DMS53 treated with DMSO at 0.1 percent for 48 hours (cell line): ENCODE data around the gene PAPPA2.

Experiments used
- DNase-seq: peaks from one replicate; lab custom pipeline; 2025; ENCODE audit not compliant: unreplicated experiment; lab: John Stamatoyannopoulos, UW

Gene PAPPA2

DNA sequence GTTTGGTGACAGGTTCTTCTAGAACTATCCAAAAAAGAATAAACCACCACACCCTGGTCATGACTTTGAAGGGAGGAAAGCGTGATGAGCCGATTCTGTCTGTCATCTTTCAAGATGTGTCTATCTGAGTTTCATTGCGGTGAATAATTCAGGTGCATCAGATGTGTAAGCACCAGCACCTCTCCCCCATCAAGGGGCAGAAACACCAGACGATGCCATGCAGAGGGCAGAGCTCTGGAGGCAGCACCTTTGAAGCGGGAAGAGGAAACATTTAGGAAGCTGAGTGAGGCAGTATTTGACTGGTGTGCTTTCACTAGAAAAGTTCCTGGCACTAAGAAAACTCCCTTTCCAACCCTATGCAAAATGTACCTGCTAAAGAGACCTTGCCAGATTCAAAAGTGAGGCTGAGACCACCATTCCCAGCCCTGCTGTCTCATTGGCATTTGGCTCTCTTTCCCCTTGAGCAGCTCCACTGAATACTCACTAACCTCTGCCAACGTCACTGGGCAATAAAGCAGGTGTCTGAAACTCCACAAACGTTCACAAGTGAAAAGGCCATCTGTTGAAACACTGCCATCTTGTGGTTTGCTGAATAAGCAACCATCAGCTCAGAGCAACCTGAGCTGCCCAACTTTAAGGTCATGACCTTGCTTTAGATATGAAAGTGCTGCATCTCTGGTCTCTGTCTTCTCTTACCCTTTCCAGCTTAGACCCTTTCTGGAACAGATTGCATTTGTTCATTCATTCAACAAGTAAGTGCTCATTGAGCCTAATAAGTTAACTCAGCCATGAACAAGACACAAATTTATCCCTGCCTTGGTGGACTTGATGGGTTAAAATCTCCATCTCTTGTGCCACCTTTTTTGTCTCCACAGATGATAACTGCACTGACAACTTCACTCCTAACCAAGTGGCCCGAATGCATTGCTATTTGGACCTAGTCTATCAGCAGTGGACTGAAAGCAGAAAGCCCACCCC, 228.6 kb downstream of the PAPPA2 start:
- peak; percentile 69 for DNase-seq

DNA sequence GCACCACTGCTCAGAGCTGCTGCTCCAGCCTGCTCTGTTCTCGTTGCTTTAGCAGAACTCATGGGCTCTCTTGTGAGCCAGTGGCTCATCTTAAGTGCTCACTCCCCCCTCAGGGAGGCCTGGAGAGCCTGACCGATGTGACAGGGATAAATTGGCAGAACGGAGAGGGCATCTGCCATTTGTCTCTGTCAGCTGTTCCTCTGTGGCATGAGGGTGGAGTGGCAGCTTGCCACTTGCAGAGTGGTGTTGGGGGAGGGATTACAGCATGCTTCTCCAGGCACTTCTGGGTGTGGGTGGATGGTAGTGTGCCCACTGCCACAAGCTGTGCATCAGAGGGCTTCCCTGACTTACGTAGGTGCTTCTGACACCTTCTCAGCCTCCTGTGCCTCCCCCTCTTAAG, 229.5 kb downstream of the PAPPA2 start:
- DNase-seq, result no peak

GRCh38 chr1:176692988-176693696, 230.2 kb downstream of the PAPPA2 start:
- no peak for DNase-seq

- DNase-seq, result no peak
Measured at GRCh38 chr1:176693697-176694329, 230.8 kb downstream of the PAPPA2 start.

DNA sequence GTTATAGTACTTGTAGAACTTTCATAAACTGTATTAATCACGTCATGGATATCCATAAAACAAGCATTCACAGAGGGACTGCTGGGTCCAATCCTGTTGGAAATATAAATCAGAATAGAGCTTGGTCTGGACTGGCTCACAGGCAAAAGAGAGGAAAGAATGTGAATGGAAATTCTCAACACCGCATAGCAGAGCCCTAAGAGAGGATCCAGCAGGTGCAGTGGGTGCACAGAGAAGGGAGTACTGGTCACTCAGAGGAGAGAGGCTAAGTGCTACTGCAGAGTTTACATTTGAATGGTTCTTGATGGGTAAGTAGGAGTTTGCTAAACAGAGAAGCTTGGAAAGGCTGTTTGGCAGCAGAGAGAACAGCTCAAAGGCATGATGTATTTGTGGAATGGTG, 231.7 kb downstream of the PAPPA2 start:
- DNase-seq, result no peak

DNA sequence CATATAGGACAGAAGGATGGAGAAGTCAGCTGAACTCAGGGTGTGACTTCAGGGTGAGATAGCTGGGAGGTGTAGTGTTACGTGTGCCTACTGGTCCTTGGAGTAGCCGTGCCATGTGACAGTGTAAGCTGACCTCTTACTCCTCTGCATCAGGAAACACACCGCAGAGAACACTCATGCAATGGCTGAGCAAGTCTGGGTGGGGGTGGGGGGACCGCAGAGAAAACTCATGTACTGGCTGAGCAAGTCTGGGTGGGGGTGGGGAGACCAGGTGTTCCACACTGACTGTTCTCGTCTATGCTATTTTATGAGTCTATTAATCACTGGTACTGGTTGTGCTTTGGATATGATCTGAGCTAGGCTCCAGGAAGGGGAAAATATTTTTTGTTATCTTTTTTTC, 233.1 kb downstream of the PAPPA2 start:
- peak; percentile 92 for DNase-seq

- no peak for DNase-seq
Measured at GRCh38 chr1:176696689-176697088, 233.7 kb downstream of the PAPPA2 start.

DNA sequence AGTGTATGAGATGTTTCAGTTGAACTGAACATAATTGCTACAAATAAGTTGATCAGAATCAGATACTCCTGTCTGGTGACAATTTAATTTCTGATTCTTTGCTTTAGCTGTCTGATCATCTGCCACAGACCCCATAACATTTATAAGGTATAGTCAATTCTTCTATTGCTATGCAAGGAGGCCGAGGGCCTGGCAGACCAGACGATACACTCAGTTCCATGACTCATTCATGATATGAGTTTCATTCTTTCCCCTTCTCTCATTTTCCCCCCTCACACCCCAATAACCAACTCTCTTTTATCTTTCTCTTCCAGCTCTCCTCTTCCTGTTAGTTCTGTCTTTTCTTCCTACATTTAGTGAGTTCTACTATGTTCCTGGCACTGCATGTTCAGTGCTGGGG, 236.8 kb downstream of the PAPPA2 start:
- no peak for DNase-seq

- no peak for DNase-seq
Measured at GRCh38 chr1:176701151-176701866, 238.3 kb downstream of the PAPPA2 start.

GRCh38 chr1:176702901-176703300, 239.9 kb downstream of the PAPPA2 start:
- DNase-seq, result no peak

DNA sequence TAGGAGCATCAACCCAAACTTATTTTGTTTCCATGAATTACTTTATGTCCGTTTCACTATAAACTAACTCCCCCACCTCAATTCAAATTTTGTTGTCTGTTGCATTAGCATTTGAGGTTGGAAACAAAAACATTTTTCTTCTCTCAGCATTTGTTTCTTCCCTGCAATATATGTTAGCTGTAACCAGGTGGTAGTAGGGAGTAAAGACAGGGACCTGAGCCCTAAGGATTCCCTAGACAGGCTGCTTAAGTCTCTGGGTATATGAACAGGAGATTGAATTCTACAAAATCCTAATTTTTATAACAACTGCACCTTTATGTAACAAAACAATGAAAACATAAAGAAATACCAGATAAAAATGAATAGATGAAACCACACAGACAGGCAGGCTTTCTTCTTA, 242.6 kb downstream of the PAPPA2 start:
- DNase-seq, result no peak

DNA sequence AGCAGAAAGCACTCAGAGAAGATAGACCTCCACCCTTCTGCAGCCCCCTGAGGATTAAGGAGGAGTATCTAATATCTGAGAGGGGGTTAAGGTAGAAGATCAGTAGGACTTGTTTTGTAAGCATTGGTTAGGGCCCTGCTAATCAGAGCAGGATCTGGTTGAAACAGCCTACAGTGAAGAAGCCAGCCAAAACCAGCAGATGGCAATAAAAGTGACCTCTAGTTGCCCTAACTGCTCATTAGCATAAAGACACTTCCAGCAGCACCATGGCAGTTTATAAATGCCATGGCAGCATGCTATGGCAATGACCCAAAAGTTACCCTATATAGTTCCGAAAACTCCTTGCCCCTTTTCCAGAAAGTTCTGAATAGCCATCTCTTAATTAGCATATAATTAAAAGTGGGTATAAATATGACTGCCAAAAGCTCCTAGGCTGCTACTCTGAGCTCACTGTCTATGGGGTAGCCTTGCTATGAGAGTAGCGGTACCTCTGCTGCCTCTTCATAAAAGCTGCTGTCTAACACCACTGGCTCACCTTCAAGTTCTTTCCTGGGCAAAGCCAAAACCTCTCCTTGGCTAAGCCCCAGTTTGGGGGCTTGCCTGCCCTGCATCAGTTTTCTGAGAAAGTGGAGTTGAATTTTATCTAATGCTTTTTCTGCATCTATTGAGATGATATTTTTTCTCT, 254.2 kb downstream of the PAPPA2 start:
- DNase-seq, result no peak

DNA sequence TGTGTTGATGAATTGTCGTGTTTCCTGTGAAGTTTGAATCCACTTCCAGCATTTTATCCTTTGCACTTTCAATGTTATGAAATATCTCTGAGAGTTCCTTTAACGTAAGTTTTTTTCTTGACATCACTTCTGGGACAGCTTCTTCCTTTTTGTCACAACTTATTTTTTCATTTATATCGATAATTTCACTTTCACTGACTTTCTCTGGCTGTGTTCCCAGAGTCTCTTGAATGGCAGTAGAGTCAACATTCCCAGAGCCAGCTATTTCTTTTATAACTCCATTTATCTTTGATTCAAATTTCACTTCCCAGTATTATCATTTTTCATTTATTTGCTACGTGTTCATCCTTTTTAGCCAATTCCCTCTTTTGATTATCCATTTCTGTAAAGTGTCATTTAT, 256.5 kb downstream of the PAPPA2 start:
- no peak for DNase-seq

DNA sequence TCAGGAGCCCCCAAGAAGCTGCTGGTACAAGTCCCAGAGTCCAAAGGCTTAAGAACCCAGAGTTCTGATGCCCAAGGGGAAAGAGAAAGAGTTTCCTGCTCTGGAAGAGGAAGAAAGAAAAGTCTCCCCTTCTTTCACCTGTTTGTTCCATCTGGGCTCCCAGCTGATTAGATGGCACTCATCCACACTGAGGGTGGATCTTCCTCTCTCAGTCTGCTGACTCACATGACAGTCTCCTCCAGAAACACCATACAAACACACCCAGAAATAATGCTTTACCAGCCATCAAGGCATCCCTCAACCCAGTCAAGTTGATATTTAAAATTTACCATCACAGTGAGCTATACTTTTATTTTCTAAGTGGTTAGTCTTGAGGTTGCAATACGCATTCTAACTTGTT, 257.9 kb downstream of the PAPPA2 start:
- no peak for DNase-seq

GRCh38 chr1:176733661-176734060, 270.7 kb downstream of the PAPPA2 start:
- DNase-seq, result no peak

DNA sequence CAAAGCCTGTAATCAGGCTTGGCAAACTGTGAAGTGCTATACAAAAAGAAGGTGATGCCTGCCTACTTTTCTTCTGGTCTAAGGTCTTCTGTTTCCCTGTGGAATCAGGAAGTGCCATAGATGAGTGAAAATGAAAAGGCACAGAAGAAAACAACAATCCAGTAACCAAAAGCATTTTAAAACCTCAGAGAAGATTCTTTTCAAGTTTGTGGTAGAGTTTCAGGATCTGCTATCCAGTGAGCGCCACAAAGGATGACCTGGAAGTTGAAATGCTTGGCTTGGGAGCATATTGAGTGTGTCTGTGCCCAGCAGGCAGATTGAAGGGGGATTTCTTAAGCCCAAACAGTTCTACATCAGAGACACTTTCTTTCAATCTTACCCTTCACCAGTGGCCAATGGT, 272.2 kb downstream of the PAPPA2 start:
- DNase-seq, result no peak

- no peak for DNase-seq
Measured at GRCh38 chr1:176736015-176736414, 273.0 kb downstream of the PAPPA2 start.

GRCh38 chr1:176741181-176741580, 278.2 kb downstream of the PAPPA2 start:
- DNase-seq, result no peak

DNA sequence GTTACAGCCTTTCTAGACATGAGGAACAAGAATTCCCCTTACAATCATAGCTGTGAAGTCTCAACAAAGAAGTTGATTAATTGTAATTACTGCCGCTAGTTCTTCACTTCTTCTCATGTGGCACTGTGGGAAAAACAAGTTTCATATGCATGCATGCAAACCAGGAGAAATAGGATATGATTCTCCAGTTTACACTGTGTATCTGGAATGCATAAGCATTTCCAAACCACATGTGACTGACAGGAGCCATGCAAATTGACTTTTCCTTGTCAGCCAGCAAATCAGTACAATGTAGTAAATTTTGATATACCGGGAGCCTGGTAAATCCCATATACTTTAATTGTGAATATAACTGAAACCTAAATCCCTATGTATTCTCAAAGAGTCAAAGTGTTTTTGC, 279.3 kb downstream of the PAPPA2 start:
- no peak for DNase-seq

GRCh38 chr1:176744142-176744541, 281.2 kb downstream of the PAPPA2 start:
- DNase-seq, result no peak

DNA sequence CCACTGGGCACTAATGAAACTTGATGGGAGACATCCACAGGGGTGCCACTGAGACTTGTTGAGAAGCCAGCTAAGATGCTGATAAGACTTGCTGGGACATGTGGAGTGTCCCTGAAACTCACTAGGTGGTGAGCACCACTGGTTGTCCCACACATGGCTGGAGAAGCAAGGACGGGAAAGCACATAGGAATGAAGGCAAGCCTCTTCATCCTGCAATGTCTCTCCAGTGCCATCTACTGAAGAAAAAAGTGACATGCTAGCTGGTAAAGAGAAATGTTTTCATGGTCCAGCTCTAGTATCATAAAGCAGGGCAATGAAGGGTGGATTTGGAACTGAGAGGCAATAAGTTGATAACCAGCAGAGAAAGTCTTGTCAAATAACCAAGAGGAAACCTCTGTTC, 283.0 kb downstream of the PAPPA2 start:
- DNase-seq, result peak; percentile 39
